ENCODE measurements around the gene FGF3. TPM values are rescaled to one million over a fixed set of nuclear protein-coding genes. Genes with fewer than 3 reads are reported as not detected.

The FGF3 gene
- total RNA-seq, 1 donor from 2014 or later = not detected

- TF ChIP-seq CTCF (IDR thresholded peaks at IDR 0.05) = no peak
- no peaks in the 10 kb centered on the region for H3K9me3 ChIP-seq
- DNase-seq (peak; percentile 10), ATAC-seq (no peak)
- H3K4me1 ChIP-seq = no peaks in the 10 kb centered on the region
- no peaks in the 10 kb centered on the region for H3K36me3 ChIP-seq
- H3K27ac ChIP-seq = no peak overlapping the region
- peaks cover 37% of the 10 kb centered on the region for H3K27me3 ChIP-seq (ENCODE audit: low read depth)
- intact Hi-C loops (cut with DNase I) = no loop called here
- no peak overlapping the region for H3K4me3 ChIP-seq
Measured at GRCh38 chr11:69865707-69866106, 46.5 kb upstream of the FGF3 start.

GRCh38 chr11:69864686-69865661 is 45.8 kb upstream of the FGF3 start:
- DNase-seq (peak; percentile 33), ATAC-seq (no peak)
- no peak overlapping the region for H3K27ac ChIP-seq
- no peaks in the 10 kb centered on the region for H3K36me3 ChIP-seq
- peaks cover 41% of the 10 kb centered on the region for H3K27me3 ChIP-seq (ENCODE audit: low read depth)
- H3K9me3 ChIP-seq = no peaks in the 10 kb centered on the region
- H3K4me1 ChIP-seq = no peaks in the 10 kb centered on the region
- no peak for TF ChIP-seq CTCF (IDR thresholded peaks at IDR 0.05)
- intact Hi-C loops (cut with DNase I) = no loop called here
- no peak overlapping the region for H3K4me3 ChIP-seq

- ATAC-seq (no peak), DNase-seq (peak; percentile 30)
- H3K27ac ChIP-seq = no peak overlapping the region
- H3K27me3 ChIP-seq (ENCODE audit: low read depth) = peaks cover 46% of the 10 kb centered on the region
- no peak overlapping the region for H3K4me3 ChIP-seq
- intact Hi-C loops (cut with DNase I) = no loop called here
- H3K36me3 ChIP-seq = no peaks in the 10 kb centered on the region
- H3K9me3 ChIP-seq = no peaks in the 10 kb centered on the region
- no peaks in the 10 kb centered on the region for H3K4me1 ChIP-seq
- no peak for TF ChIP-seq CTCF (IDR thresholded peaks at IDR 0.05)
Measured at GRCh38 chr11:69863544-69864200, 44.5 kb upstream of the FGF3 start.

GRCh38 chr11:69862797-69863543 is 43.8 kb upstream of the FGF3 start:
- H3K4me1 ChIP-seq = no peaks in the 10 kb centered on the region
- no peak overlapping the region for H3K27ac ChIP-seq
- ATAC-seq (no peak), DNase-seq (peak; percentile 32)
- H3K36me3 ChIP-seq = no peaks in the 10 kb centered on the region
- H3K27me3 ChIP-seq (ENCODE audit: low read depth) = peaks cover 44% of the 10 kb centered on the region
- intact Hi-C loops (cut with DNase I) = no loop called here
- H3K4me3 ChIP-seq = no peak overlapping the region
- no peak for TF ChIP-seq CTCF (IDR thresholded peaks at IDR 0.05)
- no peaks in the 10 kb centered on the region for H3K9me3 ChIP-seq

- peak; percentile 10 for DNase-seq
- Histone ChIP-seq H3K36me3 (no peaks in the 10 kb centered on the region), H3K4me1 (no peaks in the 10 kb centered on the region), H3K4me3 (no peak overlapping the region), H3K9me3 (no peaks in the 10 kb centered on the region), H3K27ac (no peak overlapping the region), H3K27me3 (ENCODE audit: low read depth) (peaks cover 44% of the 10 kb centered on the region)
- intact Hi-C loops (cut with DNase I) = no loop called here
- TF ChIP-seq CTCF (IDR thresholded peaks at IDR 0.05) = no peak
- no peak for ATAC-seq
Measured at GRCh38 chr11:69862331-69862771, 43.1 kb upstream of the FGF3 start.

Data from lower lobe of right lung (tissue), 2 donors.